ENCODE measurements around the gene PTPRN2.

Gene PTPRN2

GRCh38 chr7:158128572-158128971 is 459.1 kb downstream of the PTPRN2 start:
- TF ChIP-seq CTCF (IDR thresholded peaks at IDR 0.05; ENCODE audit: extremely low read depth, insufficient read depth, missing control alignments) = no peak
- DNase-seq (ENCODE audit: low spot score) = no peak
- in situ Hi-C loops (cut with MboI; ENCODE audit: low pct_unique_long_range_greater_than_20kb, low sequenced_read_pairs, unreplicated experiment) = no loop called here

DNA sequence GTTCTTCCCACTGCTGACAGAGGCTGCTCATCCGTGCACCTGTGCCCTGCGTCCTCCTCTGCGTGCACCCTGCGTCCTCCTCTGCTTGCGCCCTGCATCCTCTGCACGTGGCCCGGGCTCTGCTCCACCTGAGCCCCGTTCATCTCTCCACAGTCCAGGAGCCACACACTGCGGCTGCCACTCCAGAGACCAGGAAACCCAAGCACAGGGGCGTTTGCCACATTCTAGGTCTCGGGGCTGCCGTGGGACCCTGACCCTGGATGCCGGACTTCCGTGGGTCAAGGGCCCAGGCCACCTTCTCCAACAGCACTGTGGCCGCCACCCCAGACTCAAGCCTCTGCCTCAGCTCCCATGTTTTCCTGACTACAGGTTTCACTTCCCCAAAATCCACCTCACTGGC is 460.4 kb downstream of the PTPRN2 start:
- no peak for DNase-seq (ENCODE audit: low spot score)
- in situ Hi-C loops (cut with MboI; ENCODE audit: low pct_unique_long_range_greater_than_20kb, low sequenced_read_pairs, unreplicated experiment) = no loop called here
- TF ChIP-seq CTCF (IDR thresholded peaks at IDR 0.05; ENCODE audit: extremely low read depth, insufficient read depth, missing control alignments) = no peak

GRCh38 chr7:158126661-158127060 is 461.0 kb downstream of the PTPRN2 start:
- no peak for TF ChIP-seq CTCF (IDR thresholded peaks at IDR 0.05; ENCODE audit: extremely low read depth, insufficient read depth, missing control alignments)
- no peak for DNase-seq (ENCODE audit: low spot score)
- in situ Hi-C loops (cut with MboI; ENCODE audit: low pct_unique_long_range_greater_than_20kb, low sequenced_read_pairs, unreplicated experiment) = no loop called here

DNA sequence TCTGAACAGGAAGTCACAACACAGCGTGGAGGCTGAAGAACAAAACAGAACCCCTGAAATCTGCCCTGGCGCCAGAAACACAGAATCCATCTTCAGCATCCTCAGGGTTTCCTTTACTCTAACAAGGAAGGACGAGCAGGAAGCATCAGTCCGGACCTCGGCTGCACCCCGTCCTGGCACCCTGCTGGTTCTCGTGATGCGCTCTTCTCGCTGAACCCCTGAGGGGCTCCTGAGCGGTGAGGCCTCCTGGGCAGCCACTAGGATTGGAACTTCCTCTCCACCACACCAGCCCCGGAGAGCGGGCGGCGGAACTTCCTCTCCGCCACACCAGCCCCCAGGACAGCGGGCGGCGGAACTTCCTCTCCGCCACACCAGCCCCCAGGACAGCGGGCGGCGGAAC is 461.9 kb downstream of the PTPRN2 start:
- no peak for DNase-seq (ENCODE audit: low spot score)
- no peak for TF ChIP-seq CTCF (IDR thresholded peaks at IDR 0.05; ENCODE audit: extremely low read depth, insufficient read depth, missing control alignments)
- in situ Hi-C loops (cut with MboI; ENCODE audit: low pct_unique_long_range_greater_than_20kb, low sequenced_read_pairs, unreplicated experiment) = no loop called here

GRCh38 chr7:158125091-158125490 is 462.5 kb downstream of the PTPRN2 start:
- in situ Hi-C loops (cut with MboI; ENCODE audit: low pct_unique_long_range_greater_than_20kb, low sequenced_read_pairs, unreplicated experiment) = no loop called here
- no peak for TF ChIP-seq CTCF (IDR thresholded peaks at IDR 0.05; ENCODE audit: extremely low read depth, insufficient read depth, missing control alignments)
- DNase-seq (ENCODE audit: low spot score) = no peak

DNA sequence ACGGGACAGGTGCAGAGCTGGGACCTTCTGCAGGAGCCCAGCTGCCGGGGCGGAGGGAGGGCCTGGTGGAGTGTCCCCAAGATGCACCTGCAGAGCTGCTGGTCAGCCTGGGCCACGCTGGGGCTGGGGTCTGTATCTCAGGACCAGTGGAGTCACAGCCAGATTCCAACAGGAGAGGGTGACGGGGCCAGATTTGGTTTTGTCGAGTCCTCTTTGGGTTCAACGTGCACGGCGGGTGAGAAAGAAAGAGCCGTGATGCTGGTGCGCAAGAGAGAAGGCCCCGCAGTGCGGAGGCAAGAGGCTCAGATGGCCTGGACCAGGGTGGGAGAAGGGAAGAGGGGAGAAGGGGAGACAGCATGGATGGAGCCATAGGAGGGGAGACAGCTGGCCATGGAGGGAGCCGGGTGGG is 462.9 kb downstream of the PTPRN2 start:
- no peak for DNase-seq (ENCODE audit: low spot score)
- in situ Hi-C loops (cut with MboI; ENCODE audit: low pct_unique_long_range_greater_than_20kb, low sequenced_read_pairs, unreplicated experiment) = no loop called here
- no peak for TF ChIP-seq CTCF (IDR thresholded peaks at IDR 0.05; ENCODE audit: extremely low read depth, insufficient read depth, missing control alignments)

DNA sequence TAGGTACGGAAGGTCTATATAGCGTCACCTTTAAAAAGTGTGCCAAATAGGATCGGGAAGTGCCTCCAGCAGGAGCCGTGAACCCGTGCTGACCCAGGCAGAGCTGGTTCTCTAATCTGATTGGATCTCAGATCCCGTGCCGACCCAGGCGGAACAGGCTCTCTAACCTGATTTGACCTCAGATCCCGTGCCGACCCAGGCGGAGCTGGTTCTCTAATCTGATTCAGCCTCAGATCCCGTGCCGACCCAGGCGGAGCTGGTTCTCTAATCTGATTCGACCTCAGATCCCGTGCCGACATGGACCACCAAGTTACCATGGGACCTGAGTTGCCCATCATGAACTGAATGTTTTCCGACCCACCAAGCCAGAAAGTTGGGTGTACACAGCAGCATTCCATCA is 463.9 kb downstream of the PTPRN2 start:
- in situ Hi-C loops (cut with MboI; ENCODE audit: low pct_unique_long_range_greater_than_20kb, low sequenced_read_pairs, unreplicated experiment) = no loop called here
- no peak for DNase-seq (ENCODE audit: low spot score)

More for the DNA sequence above, 463.9 kb downstream of the PTPRN2 start:
- TF ChIP-seq CTCF (IDR thresholded peaks at IDR 0.05; ENCODE audit: extremely low read depth, insufficient read depth, missing control alignments) = no peak
